HG02840 (cell line): ENCODE measurements around the gene MUCL3.
A peak's percentile ranks its signal among the peaks of the same experiment; 100 is the strongest.
"Not testable (repeated sequence)": the region's sequence is repeated elsewhere in the genome, so short reads cannot be mapped to it uniquely, and the experiment has no call there.

Source experiments
- ATAC-seq: cut with Tn5 transposase; IDR thresholded peaks from one replicate; pipeline ENCODE4 v1.9.1; 2021; ENCODE audit warnings: mild to moderate bottlenecking, moderate library complexity, moderate number of reproducible peaks; ENCODE audit not compliant: unreplicated experiment, low FRiP score

Gene MUCL3

GRCh38 chr6:30912746-30913520 is 27.8 kb upstream of the MUCL3 start:
- no peak for ATAC-seq

DNA sequence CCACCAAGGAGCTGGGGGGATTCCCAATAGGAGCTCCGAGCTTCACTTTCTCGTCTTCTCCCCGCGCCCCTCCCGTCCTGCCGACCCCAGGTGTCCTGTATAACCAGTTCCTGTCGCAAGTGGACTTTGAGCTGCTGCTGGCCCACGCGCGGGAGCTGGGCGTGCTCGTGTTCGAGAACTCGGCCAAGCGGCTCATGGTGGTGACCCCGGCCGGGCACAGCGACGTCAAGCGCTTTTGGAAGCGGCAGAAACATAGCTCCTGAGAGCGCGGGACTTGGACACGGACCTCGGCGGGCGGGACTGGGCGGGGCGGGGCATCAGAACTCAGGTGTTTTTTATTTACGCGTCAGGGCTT is 27.1 kb upstream of the MUCL3 start:
- ATAC-seq, result no peak

DNA sequence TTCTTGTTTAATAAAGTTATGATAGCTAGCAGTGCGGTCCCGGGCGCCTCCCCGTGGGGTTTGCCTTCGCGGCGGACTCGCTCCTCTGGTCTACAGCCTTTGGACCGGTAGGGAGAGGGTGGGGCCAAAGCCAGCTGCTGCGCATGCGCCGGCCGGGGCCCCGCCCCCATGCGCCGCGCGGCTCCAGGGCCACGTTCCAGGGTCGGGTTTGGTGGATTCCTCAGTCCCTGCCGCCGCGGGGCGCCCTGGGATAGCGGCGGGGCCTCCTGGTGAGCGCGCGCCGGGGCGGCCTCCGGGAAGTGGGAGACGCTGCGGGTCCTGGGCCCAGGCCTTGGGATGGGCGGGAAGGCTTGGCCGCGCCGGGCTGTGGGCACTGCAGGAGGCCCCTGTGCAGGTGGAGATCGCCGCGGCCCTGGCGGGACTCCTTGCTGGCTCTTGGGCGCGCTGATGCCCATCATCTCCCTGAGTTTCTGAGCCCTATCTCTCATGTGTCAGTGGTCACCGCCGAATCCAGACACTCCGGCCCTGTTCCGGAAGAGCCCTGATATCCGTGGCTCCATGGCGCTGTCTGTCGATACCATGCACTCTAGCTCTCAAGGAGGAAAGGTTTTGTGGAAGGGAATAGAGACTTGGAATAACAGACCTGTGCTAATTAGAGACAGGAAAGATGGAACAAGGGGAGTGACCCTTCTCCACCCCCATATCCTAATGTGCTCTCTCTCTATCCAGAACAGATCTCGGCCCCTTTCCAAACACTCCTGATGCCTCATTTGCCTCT is 26.5 kb upstream of the MUCL3 start, which contains the start of gene VARS2:
VARS2 (plus strand) TSS at position 163 of the 778 bp plus-strand sequence; CDS start at position 762, 599 bp downstream.
- ATAC-seq, result peak; percentile 79

DNA sequence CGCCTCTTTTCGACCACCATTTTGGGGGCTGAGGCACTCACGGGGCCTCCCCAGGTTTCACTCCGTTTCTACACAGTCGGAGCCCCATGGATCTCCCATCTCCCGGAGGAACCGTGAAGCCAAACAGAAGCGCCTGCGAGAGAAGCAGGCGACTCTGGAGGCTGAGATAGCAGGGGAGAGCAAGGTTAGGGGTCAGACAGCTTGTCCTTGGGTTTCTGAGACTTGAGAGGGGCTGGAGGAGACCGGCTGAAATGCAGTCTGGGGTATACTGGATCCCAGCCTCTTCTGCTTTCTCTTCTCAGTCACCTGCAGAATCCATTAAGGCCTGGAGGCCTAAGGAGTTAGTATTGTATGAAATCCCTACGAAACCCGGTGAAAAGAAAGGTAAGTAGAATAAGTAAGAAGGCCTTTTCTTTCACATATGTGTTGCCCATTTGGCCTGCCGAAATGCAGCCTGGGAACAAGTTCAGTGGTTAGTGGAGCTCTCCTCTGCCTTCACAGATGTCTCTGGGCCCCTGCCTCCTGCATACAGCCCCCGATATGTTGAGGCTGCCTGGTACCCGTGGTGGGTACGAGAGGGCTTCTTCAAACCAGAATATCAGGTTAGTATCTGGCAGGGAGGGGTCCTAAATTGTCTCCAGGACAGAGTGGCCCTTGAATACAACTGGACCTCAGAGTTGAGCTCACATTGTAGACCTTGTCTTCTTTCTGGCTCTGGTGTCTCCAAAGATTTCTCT is 25.8 kb upstream of the MUCL3 start:
- ATAC-seq, result no peak

- no peak for ATAC-seq
Measured at GRCh38 chr6:30915591-30915946, 25.2 kb upstream of the MUCL3 start.

DNA sequence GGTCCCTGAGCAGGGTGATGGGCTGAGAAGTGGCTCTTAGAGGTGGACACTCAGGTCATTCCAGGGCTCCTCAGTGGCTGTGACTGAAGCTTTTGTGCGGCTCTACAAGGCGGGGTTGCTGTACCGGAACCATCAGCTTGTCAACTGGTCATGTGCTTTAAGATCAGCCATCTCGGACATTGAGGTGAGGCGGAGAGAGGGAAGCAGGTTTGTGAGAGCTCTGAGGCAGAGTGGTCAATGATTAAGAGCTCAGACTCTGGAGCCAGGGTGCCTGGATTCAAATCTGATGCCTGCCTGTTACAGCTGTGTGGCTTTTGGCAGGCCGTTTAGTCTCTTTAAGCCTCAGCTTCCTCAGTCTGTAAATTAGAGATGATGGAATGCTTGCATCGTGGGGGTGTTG is 23.7 kb upstream of the MUCL3 start:
- ATAC-seq, result no peak

DNA sequence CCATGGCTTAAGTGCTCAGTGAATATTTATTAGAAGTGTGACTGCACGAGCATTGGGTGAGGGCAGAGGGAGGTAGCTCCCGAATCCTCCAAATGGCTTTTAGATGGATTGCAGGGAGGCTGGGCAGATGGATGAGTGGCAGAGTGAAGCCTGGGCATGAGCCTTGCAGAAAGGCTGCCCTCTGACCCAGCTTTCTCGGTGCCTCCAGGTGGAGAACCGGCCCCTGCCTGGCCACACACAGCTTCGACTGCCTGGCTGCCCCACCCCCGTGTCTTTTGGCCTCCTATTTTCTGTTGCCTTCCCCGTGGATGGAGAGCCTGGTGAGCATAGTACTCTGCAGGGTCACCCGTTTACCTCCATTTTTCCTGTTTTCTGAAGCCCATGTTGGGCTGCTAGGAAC is 23.3 kb upstream of the MUCL3 start:
- ATAC-seq, result no peak

- no peak for ATAC-seq
Measured at GRCh38 chr6:30918670-30919069, 22.1 kb upstream of the MUCL3 start.

DNA sequence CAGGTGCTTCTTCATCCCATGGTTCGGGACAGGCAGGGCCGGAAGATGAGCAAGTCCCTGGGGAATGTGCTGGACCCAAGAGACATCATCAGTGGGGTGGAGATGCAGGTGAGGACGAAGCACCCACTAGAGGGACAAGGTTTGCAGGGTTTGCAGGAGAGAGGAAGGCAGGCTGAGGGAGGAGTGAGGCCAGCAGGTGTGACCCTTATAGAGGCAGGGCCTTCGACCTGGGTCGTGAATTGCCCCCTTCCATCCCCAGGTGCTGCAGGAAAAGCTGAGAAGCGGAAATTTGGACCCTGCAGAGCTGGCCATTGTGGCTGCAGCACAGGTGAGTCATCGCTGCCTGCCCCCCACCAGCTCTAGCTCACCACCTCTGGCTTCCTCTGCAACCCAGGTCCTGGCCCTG is 18.3 kb upstream of the MUCL3 start:
- no peak for ATAC-seq

DNA sequence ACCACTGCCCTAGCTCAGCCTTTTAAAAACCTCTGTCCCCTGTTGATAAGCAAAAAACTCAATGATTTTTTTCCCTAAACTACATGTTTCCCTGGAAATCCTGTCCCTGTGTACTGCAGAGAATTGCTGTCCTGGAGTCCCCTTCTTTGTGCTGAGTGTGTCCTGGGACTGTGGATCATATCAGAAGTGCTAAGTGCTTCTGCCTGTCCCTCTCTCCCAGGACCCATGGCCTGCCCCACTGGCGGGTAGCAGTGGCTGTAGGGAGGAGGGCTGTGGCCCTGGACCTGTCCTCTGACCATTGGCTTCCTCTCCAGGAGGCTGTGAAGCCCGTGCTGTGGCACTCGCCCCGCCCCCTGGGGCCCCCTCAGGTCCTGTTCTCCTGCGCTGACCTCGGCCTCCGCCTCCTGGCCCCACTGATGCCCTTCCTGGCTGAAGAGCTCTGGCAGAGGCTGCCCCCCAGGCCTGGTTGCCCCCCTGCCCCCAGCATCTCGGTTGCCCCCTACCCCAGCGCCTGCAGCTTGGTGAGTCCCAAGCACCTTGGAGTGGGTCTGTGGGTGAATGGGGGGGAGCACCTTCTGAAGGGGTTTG is 16.6 kb upstream of the MUCL3 start:
- not testable (repeated sequence) for ATAC-seq

DNA sequence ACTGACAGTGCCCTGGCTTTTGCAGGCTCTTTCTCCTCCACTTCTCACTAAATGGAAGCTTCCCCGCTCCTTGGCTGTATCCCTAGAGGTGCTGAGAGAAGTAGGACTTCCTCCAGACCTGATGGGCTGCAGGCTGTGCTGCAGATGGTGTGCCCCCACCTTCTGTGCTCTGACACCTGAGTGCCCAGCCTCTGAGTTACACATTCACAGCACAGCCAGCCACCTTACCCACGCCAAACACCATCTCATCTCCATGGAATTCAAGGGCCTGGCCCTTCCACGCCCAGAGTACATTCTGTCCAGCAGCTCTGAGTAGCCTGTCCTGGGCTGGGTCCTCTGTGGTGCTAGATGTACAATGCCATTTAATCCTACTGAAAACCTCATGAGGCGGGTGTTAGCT is 14.1 kb upstream of the MUCL3 start:
- no peak for ATAC-seq

- not testable (repeated sequence) for ATAC-seq
Measured at GRCh38 chr6:30927080-30927479, 13.7 kb upstream of the MUCL3 start.

DNA sequence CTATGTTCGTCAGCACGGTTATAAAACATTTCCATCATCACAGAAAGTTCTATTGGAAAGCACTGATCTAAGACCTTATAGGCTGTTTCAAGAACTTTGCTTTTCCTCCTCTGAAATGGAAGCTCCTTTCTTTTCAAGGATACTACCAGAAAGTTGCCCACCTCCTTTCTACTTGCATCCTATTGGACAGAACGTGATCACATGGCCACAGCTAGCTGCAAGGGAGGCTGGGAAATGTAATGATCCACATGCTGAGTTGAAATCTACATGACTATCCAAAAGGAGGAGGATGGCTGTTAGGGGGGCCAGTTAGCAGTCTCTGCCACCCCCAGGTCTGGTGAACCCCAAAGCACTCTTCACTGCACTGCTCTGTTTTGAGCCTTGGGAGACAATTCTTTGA is 12.1 kb upstream of the MUCL3 start:
- no peak for ATAC-seq

GRCh38 chr6:30930506-30930905 is 10.3 kb upstream of the MUCL3 start:
- ATAC-seq, result no peak

DNA sequence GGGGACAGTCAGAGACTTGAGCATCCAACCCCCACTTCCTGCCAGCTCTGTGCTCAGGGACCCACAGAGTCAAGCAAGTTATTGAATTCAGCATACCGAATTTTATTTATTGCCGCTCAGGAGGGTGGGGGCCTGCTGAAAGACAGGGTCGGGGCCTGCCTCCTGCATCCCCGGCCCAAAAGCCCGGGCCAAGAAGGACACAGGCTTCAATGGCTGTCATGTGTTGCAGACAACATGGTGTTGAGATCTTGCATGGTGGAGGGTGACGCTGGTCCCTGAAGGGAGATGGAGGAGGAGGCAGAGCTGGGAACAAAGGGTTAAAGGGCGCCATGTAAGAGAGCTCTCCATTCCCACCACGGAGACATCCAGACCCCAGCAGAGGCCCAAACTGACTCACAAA is 9.5 kb upstream of the MUCL3 start:
- ATAC-seq, result no peak

- ATAC-seq, result no peak
Measured at GRCh38 chr6:30931969-30932645, 8.7 kb upstream of the MUCL3 start, which contains the start of gene SFTA2. TSS of gene SFTA2 (minus strand) at chr6:30932170. CDS start at chr6:30932096, 74 bp downstream.

DNA sequence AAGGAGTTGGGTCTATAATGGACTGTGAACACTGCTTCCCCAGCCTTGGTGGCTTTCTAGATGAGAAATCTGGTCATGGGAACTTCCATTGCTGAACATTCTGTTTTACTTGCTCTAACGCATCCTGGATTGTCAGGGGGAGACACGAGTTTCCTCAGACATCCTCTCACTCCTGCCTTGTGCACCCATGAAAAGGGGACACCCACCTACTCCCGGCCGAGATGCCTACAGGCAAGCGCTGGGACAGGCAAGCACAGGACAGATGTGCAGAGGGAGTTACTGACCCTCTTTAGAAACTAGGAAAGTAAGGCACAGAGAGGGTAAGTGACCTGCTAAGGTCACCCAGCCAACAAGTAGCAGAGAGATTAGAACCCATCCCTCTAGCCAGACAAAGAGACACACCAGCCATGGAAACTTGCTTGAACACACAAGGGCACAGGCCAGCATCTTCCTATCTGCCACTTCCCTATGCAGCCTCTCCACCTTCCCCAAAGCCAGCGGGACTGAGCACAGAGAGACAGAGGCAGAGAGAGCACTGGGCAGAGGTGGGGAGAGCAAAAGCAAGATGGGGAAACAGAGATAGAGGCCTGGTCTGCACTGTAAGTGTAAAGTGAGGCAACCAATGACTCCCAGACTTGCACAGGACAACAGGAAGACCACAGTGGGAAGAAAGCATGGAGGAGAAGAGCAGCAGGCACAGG is 8.0 kb upstream of the MUCL3 start:
- ATAC-seq, result no peak

DNA sequence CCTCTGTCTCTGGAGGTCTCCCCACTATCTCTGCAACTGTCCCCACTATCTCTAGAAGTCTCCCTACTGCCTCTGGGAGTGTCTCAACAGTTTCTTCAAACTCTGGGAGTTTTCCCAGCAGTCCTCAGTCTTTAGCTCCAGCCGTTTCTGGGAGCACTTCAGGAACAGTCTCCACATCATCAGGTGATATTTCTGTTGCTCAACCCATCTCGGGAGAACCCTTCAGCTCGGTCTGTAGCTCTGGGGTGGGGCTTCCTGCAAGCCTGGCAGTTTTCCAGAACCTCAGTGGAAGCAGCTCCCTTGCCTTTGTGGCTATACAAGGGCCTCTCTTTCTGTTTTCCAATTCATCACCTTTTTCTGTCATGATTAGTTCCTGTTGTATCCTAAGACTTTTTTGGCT is 5.8 kb upstream of the MUCL3 start:
- no peak for ATAC-seq

DNA sequence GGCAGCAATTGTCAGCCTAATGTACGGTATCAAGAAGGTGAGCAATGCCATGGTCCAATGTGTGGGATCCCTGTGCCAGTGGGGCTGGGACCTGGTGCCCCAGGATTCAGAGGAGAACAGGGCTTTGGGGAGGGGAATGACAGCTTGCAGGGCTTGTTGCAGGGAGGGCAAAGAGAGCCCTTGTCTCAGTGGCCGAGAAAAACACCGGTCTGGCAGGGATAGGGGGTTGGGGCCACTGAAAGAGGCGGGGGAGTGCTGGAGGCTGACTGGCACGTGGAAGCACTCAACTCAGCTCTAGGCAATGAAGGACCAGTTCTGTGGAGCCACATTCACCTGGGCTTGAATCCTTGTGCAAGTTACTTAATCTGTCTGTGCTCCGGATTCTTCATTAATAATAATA is 3.5 kb upstream of the MUCL3 start:
- ATAC-seq, result no peak

GRCh38 chr6:30938730-30939129 is 2.0 kb upstream of the MUCL3 start:
- ATAC-seq, result no peak
